Stimulated activated CD4-positive, alpha-beta T cell treated with anti-CD3 and anti-CD28 coated beads, Interleukin-1b, Interleukin-23, amount 100 ng/mL, for 1 hour (primary cell): ENCODE measurements around the gene LUZP1.

Experiments used
- DNase-seq, 2 donors: peaks; one replicate each; pipeline ENCODE4 v3.0.0-alpha.2; 2020; ENCODE audit warnings: low read depth in 2 of 2

The LUZP1 gene

GRCh38 chr1:23084880-23085279, 83.8 kb downstream of the LUZP1 start:
- no peak for DNase-seq

- DNase-seq = no peak
Observed at GRCh38 chr1:23083714-23084480, 84.8 kb downstream of the LUZP1 start.

- no peak for DNase-seq
Observed at GRCh38 chr1:23081376-23081775, 87.3 kb downstream of the LUZP1 start.

GRCh38 chr1:23080885-23081284, 87.8 kb downstream of the LUZP1 start:
- DNase-seq = no peak

- DNase-seq = no peak
Observed at GRCh38 chr1:23079025-23079424, 89.6 kb downstream of the LUZP1 start.

GRCh38 chr1:23074012-23074411, 94.6 kb downstream of the LUZP1 start:
- no peak for DNase-seq

- no peak for DNase-seq
Observed at GRCh38 chr1:23069675-23070074, 99.0 kb downstream of the LUZP1 start.

- DNase-seq = no peak
Observed at GRCh38 chr1:23069149-23069548, 99.5 kb downstream of the LUZP1 start.

GRCh38 chr1:23066075-23066474, 102.6 kb downstream of the LUZP1 start:
- DNase-seq = no peak

GRCh38 chr1:23065385-23065784, 103.3 kb downstream of the LUZP1 start:
- no peak for DNase-seq

GRCh38 chr1:23062271-23062670, 106.4 kb downstream of the LUZP1 start:
- no peak for DNase-seq

- DNase-seq = no peak
Observed at GRCh38 chr1:23057301-23057700, 111.4 kb downstream of the LUZP1 start.

- DNase-seq = no peak
Observed at GRCh38 chr1:23051290-23051909, 117.3 kb downstream of the LUZP1 start.

GRCh38 chr1:23050201-23050600, 118.5 kb downstream of the LUZP1 start:
- no peak for DNase-seq

GRCh38 chr1:23044035-23044434, 124.6 kb downstream of the LUZP1 start:
- no peak for DNase-seq

- no peak for DNase-seq
Observed at GRCh38 chr1:23040509-23040908, 128.1 kb downstream of the LUZP1 start.

- no peak for DNase-seq
Observed at GRCh38 chr1:23039308-23039826, 129.3 kb downstream of the LUZP1 start.

- no peak for DNase-seq
Observed at GRCh38 chr1:23037081-23037740, 131.4 kb downstream of the LUZP1 start.

GRCh38 chr1:23035823-23036452, 132.7 kb downstream of the LUZP1 start:
- no peak for DNase-seq
